A673 (cell line): ENCODE results near the gene PKN2. TPM values are rescaled to one million over a fixed set of nuclear protein-coding genes. Genes with fewer than 3 reads are reported as not detected.
A peak's percentile ranks its signal among the peaks of the same experiment; 100 is the strongest.

Experiments
- BruUV-seq: library from RNA; stranded (reverse); fragments of 400-500 nt; replicated peaks from 2 replicates; lab custom pipeline; 2021; lab: Mats Ljungman, UMichigan
- CTCF ChIA-PET: fragments of 300-600 bp; sonication (Branson Sonifier 250); formaldehyde crosslinking; loops from one replicate; lab custom pipeline; 2022; ENCODE audit warnings: antibody characterized with exemption; lab: Charles Lee
- POLR2A ChIA-PET: fragments of 300-600 bp; sonication (Branson Sonifier 250); formaldehyde crosslinking; loops from one replicate; lab custom pipeline; 2022; ENCODE audit warnings: antibody characterized with exemption; ENCODE audit not compliant: low non-redundant PET; lab: Charles Lee
- DNase-seq: peaks from one replicate; pipeline ENCODE4 v3.0.0-alpha.2; 2015; ENCODE audit warnings: low spot score
- H3K27ac ChIP-seq: fragments of 200-600 bp; sonication (generic); 2 replicates; pipeline ENCODE4 v1.5.1; 2016; ENCODE audit warnings: mixed run types, low read depth, mild to moderate bottlenecking, mixed read lengths, antibody characterized with exemption, low read length; ENCODE audit not compliant: poor library complexity, severe bottlenecking
- H3K27me3 ChIP-seq: fragments of 200-600 bp; sonication (generic); replicated peaks from 2 replicates; pipeline ENCODE4 v1.6.1; 2017; ENCODE audit warnings: mixed run types, low read depth, mild to moderate bottlenecking, mixed read lengths, antibody characterized with exemption, low read length; ENCODE audit not compliant: insufficient read depth, poor library complexity
- H3K36me3 ChIP-seq: fragments of 200-600 bp; sonication (generic); 2 replicates; pipeline ENCODE4 v1.6.1; 2016; ENCODE audit warnings: mixed run types, mild to moderate bottlenecking, mixed read lengths, antibody characterized with exemption, low read length; ENCODE audit not compliant: insufficient read depth, poor library complexity, severe bottlenecking
- H3K4me1 ChIP-seq: fragments of 200-600 bp; sonication (generic); 2 replicates; pipeline ENCODE4 v1.6.1; 2017; ENCODE audit warnings: mixed run types, mild to moderate bottlenecking, mixed read lengths, antibody characterized with exemption, low read length; ENCODE audit not compliant: insufficient read depth, poor library complexity, severe bottlenecking
- H3K4me3 ChIP-seq: fragments of 200-600 bp; sonication (generic); 2 replicates; pipeline ENCODE4 v1.5.1; 2016; ENCODE audit warnings: low read depth, mixed run types, mild to moderate bottlenecking, mixed read lengths, low read length; ENCODE audit not compliant: poor library complexity, severe bottlenecking
- H3K9me3 ChIP-seq: fragments of 200-600 bp; sonication (generic); 2 replicates; pipeline ENCODE4 v1.6.1; 2016; ENCODE audit warnings: mixed run types, low read depth, mild to moderate bottlenecking, mixed read lengths, antibody characterized with exemption, low read length; ENCODE audit not compliant: poor library complexity, severe bottlenecking
- EZH2 ChIP-seq: fragments of 200-600 bp; sonication (generic); IDR thresholded peaks from 2 replicates; pipeline ENCODE4 v1.6.1; 2017; ENCODE audit warnings: borderline replicate concordance, low read depth, mild to moderate bottlenecking, mixed read lengths, antibody characterized with exemption, low read length; ENCODE audit not compliant: poor library complexity, severe bottlenecking
- intact Hi-C: fragments of 100-400 bp; cut with micrococcal nuclease; formaldehyde crosslinking; loops from one replicate; pipeline ENCODE4 v1.10.0; 2022; ENCODE audit not compliant: unreplicated experiment
- total RNA-seq: library from RNA; stranded (reverse); gene quantifications from 2 replicates; pipeline ENCODE4 v1.2.3, GENCODE V29; 2021
- TF ChIP-seq, protein P1 (sequence below): fragments of 300-800, 200-600 bp; sonication (generic); conservative IDR thresholded peaks from 2 replicates; pipeline ENCODE4 v1.5.1; 2017; ENCODE audit warnings: low read depth, mild to moderate bottlenecking, antibody characterized with exemption, low read length, moderate library complexity, mixed read lengths

PKN2 gene
- total RNA-seq, 1 experiment from 2014 or later, result 55.6 TPM

DNA sequence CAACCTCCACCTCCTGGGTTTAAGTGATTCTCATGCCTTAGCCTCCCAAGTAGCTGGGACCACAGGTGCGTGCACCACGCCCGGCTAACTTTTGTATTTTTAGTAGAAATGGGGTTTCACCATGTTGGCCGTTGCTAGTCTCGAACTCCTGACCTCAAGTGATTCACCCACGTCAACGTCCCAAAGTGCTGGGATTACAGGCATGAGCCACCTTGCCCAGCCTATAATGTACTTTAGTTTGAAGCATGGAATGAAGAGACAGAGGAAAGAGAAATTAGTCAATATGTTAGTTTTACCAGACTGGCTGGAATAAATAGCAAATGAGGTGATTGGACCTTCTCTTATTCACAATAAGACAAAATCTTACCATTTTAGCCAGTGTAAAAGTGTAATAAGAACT, 118.3 kb downstream of the PKN2 start:
- no peaks in the 10 kb centered on the region for H3K27me3 ChIP-seq
- CTCF ChIA-PET, result no interaction called here
- no peak overlapping the region for H3K27ac ChIP-seq
- no peak for DNase-seq
- H3K36me3 ChIP-seq, result peaks cover 46% of the 10 kb centered on the region
- no TSS peak for BruUV-seq
- intact Hi-C loops, result no loop called here
- peaks cover 8% of the 10 kb centered on the region for H3K9me3 ChIP-seq
- H3K4me3 ChIP-seq, result no peak overlapping the region
- TF ChIP-seq, protein P1, sequence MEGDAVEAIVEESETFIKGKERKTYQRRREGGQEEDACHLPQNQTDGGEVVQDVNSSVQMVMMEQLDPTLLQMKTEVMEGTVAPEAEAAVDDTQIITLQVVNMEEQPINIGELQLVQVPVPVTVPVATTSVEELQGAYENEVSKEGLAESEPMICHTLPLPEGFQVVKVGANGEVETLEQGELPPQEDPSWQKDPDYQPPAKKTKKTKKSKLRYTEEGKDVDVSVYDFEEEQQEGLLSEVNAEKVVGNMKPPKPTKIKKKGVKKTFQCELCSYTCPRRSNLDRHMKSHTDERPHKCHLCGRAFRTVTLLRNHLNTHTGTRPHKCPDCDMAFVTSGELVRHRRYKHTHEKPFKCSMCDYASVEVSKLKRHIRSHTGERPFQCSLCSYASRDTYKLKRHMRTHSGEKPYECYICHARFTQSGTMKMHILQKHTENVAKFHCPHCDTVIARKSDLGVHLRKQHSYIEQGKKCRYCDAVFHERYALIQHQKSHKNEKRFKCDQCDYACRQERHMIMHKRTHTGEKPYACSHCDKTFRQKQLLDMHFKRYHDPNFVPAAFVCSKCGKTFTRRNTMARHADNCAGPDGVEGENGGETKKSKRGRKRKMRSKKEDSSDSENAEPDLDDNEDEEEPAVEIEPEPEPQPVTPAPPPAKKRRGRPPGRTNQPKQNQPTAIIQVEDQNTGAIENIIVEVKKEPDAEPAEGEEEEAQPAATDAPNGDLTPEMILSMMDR, result no peak
- no peak for TF ChIP-seq EZH2
- H3K4me1 ChIP-seq, result no peaks in the 10 kb centered on the region
- POLR2A ChIA-PET, result no interaction called here

DNA sequence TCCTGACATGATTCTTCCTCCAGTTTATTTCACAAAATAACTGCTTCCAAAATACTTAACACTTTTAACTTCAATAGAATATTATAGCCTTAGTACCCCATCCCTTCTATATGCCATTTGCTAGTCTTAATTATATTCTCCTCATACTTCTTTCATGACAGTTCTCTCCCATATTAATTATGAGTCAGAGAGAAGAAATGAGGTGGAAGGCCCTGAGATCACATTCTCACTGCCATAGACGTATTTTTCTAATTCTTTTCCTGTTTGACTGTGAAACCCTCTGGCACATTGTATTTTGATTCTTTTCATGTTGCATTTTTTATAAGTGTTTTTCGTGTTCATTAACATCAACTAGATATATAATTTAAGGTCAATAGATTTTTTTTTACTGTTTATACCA, 118.9 kb downstream of the PKN2 start:
- Histone ChIP-seq H3K9me3 (peaks cover 8% of the 10 kb centered on the region), H3K4me1 (no peaks in the 10 kb centered on the region), H3K4me3 (no peak overlapping the region), H3K36me3 (peaks cover 51% of the 10 kb centered on the region), H3K27me3 (no peaks in the 10 kb centered on the region), H3K27ac (no peak overlapping the region)
- BruUV-seq, result no TSS peak
- ChIA-PET CTCF (no interaction called here), POLR2A (no interaction called here)
- peak; percentile 11 for DNase-seq
- intact Hi-C loops, result no loop called here
- TF ChIP-seq, protein P1, result no peak
- TF ChIP-seq EZH2, result no peak

- no TSS peak for BruUV-seq
- no peaks in the 10 kb centered on the region for H3K4me1 ChIP-seq
- H3K9me3 ChIP-seq, result peaks cover 8% of the 10 kb centered on the region
- H3K27me3 ChIP-seq, result no peaks in the 10 kb centered on the region
- H3K36me3 ChIP-seq, result peaks cover 51% of the 10 kb centered on the region
- no peak overlapping the region for H3K4me3 ChIP-seq
- ChIA-PET CTCF (no interaction called here), POLR2A (no interaction called here)
- TF ChIP-seq, protein P1, result no peak
- TF ChIP-seq EZH2, result no peak
- intact Hi-C loops, result no loop called here
- no peak overlapping the region for H3K27ac ChIP-seq
- DNase-seq, result no peak
Observed at GRCh38 chr1:88803444-88803843, 119.4 kb downstream of the PKN2 start.
